GM19397 (cell line): ENCODE results near the gene PTPRM.
"Not testable (repeated sequence)": the region's sequence is repeated elsewhere in the genome, so short reads cannot be mapped to it uniquely, and the experiment has no call there.

Experiments
- ATAC-seq: cut with Tn5 transposase; IDR thresholded peaks from one replicate; pipeline ENCODE4 v1.9.1; 2021; ENCODE audit warnings: mild to moderate bottlenecking, moderate library complexity; ENCODE audit not compliant: unreplicated experiment

Gene PTPRM

DNA sequence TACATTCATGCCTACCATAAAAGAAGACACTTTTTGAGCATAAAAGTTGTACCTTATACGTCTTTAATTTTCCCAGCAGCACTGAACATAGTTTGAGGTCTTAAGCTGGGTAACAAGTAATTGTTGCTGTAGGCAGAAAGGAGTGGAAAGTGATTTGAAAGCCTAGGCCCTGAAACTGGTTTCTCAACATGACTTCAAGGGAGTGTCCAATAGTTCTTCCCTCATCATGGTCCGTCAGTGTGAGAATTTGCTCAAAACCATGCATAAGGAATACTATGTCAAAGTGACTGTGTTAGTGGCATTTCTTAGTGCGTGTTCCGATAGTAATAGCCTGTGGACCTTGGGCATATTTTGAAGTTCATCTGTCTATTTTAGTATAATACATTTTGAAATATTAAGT is 463.1 kb downstream of the PTPRM start:
- no peak for ATAC-seq

DNA sequence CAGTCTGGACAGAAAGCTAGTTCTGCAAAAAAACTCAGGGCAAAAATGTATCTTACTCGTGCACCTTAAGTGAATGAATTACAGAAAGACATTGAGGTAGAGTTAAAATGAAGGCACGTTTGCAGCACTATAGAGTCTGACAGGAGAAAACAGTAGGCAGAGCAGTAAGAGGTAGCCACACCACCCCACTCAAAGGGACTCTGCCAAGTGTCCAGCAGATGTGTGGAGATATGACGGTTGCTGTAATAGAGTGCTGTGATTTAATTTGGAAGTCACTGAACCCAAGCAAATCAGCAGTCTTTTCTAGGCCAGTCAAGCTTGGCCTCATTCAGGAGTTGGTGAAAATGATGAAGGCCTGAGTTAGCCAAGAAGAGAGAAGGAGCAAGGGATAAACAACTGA is 464.4 kb downstream of the PTPRM start:
- no peak for ATAC-seq

DNA sequence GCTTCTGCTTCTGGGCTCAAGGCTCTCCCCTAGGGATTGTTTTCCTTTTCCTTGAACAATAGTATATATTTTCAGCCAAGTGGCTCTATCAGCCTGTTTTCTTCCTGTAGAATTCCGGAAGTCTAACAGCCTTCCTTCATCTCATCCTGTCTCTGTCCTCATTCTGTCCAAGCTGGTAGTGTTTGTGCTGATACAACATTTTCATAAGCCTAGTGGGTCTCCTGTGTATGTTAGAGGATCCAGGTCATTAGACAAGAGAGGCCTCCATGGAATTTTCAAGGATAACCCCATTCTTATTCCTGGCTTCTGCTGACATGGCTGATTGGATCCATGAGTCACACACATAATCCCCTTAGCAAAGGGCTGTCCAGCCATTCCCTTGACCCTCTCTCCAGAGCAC is 467.6 kb downstream of the PTPRM start:
- ATAC-seq: no peak

DNA sequence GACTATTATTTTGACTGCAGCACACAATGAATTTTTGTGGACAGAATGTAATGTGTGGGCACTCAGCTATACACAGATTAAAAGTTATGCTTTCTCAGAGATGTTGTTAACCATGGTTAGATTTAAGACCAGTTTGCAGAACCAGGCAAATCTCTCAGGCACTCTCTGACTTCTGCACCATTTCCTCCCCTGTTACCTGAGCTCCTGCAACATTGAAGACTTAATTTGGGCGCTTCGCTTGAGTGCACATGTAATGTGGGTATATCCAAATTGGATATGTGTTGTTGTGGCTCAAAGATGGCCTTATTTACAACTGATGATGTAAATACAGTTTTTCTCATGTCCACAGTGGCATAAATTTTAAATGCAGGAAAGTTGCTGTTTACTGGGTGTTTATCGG is 469.4 kb downstream of the PTPRM start:
- ATAC-seq: no peak

DNA sequence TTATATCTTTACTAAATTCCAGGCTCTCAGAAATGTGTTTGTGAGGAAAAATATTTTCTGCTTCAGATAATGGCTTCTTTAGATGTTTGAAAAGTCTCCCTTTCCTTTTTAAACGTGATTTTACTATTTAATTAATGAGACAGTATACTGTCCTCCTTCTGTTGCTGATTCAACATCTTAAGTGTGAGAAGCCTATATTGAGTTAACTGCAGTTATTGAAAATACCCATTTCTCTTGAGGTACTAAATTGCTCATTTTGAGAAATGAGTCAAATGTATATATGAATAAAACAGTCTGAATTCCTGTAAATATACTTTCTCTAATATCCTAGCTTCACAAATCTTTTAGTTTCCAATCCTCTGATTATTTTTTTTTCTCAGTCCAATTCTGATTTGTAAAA is 470.2 kb downstream of the PTPRM start:
- ATAC-seq: no peak

DNA sequence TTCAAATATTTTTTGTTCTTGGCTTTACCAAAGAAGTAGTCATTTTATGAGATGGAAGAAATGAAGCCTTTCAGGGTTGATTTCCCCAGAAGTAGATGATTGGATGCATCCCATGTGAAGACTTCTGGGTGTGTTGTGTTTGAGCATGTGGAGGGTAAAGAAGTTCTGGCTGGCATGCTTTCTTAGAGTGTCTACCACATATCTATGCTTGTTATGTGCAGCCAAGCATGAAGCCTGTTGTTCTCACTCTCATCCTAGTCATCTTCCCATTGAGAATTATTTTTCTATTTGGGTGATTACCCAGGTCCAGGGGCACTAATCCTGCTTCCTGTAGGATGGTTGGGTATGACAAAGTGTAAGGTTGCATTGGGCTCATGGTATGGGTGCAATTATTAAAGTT is 472.9 kb downstream of the PTPRM start:
- ATAC-seq: no peak

DNA sequence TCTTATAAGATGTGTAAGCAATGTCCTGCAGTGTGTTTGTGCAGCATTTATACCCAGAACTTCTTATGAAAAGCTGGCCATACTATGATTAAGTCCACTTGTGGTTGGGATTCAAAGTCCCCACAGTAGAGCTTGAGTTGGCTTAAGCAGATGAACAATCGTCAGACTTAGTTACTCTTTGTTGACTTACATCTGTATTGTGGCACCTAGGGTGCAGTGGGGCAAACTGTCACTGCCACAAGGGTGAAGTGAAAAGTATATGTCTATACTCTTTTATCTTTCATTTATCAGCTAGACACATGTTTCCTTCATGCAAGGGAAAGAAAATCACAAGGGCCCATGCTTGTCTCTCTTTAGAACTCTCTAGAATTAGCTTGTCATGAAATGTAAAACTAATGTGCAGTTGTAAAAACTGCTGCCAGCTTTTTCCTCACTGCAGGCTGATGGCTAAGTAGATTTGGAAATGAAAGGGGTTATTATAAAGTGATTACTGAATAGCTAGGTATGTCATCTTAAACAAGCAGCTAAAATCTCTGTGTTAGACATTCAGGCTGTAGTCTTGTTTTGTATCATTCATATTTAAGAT is 474.5 kb downstream of the PTPRM start:
- no peak for ATAC-seq

DNA sequence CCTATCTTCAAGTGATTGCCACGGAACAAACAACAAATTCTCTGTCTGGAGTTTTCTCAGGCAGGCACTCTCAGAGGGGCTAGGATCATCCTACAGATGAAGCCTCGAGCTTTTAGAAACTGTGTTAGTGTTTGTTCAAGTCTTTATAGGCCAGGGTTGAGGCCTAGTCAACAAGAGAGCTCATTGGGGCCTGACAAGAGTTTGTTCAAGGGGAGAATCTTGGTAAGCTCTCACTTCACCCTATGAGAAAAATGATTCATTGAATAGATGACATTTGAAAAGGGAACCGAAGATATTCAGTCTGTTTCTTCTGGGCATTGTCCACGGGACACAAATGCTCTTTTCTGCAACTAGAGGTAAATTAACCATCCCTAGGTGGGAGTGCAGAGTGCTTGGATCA is 476.9 kb downstream of the PTPRM start:
- ATAC-seq: no peak

DNA sequence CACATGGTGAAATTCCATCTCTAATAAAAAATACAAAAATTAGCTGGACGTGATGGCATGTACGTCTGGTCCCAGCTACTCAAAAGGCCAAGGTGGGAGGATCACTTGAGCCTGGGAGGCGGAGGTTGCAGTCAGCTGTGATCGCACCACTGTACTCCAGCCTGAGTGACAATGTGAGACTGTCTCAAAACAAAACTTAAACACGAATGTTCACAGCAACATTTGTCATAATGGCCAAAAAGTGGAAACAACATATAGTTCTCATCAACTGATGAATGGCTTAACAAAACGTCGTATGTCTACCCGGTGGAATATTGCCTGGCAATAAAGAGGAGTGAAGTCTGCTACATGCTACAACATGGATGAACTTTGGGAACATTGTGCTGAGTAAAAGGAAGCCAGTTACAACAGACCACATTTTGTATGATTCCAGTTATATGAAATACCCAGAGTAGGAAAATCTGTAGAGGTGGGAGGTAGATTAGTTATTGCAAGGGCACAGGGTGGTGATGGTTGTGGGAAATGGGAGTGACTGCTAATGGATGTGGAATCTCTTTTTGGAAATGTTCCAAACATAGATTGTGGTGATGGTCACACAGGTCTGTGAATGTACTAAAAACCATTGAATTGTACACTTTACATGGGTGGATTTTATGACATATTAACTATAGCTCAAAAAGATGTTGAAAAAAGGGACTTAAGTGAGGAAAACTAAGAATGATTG is 478.2 kb downstream of the PTPRM start:
- ATAC-seq: no peak

DNA sequence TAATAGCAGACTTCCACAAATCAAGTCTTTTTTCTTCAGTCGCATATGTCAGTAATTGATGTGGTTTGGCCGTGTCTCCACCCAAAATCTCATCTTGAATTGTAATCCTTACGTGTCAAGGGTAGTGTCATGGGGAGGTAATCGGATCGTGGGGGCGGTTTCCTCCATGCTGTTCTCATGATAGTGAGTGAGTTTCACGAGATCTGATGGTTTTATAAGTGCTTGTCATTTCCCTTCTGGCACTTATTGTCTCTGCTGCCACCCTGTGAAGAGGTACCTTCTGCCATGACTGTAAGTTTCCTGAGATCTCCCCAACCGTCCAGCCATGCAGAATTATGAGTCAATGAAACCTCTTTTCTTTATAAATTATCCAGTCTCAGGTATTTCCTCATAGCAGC is 478.8 kb downstream of the PTPRM start:
- no peak for ATAC-seq

DNA sequence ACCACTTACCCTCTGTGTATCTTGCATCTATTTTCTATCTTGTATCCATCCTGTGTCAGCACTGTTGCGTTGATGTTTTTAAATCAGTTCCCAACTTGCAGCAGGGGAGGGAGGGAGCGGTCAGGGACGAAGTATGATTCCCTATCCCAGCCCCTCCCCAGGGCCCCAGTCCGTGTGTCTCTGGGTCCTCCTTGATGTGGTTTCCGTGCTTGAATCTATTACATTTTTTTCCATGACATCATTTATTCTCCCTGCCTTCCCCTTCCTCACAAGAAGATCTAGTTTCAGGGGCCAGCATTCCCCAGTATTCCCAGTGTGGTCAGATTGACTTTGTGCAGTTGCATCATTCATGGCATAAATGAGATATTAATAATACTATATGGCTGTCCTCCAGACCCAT is 479.3 kb downstream of the PTPRM start:
- ATAC-seq: no peak

DNA sequence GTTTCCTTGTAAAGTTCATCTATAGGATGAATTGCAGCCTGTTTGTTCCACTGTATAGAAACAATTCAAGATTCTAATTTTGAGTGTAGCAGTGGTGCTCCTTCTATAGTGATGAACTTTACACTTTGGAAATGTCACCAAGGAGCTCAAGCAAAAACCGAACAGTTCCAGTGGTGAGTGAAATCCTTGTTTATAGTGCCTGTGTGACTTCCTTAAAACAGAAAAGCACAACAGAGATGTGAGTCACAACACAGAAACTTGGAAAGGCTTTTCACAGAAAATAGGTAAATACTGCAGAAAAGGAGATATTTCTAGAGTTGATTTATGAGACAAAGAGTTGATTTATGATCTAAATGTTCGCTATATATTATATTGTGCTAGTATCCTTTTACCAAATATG is 482.0 kb downstream of the PTPRM start:
- ATAC-seq: no peak

DNA sequence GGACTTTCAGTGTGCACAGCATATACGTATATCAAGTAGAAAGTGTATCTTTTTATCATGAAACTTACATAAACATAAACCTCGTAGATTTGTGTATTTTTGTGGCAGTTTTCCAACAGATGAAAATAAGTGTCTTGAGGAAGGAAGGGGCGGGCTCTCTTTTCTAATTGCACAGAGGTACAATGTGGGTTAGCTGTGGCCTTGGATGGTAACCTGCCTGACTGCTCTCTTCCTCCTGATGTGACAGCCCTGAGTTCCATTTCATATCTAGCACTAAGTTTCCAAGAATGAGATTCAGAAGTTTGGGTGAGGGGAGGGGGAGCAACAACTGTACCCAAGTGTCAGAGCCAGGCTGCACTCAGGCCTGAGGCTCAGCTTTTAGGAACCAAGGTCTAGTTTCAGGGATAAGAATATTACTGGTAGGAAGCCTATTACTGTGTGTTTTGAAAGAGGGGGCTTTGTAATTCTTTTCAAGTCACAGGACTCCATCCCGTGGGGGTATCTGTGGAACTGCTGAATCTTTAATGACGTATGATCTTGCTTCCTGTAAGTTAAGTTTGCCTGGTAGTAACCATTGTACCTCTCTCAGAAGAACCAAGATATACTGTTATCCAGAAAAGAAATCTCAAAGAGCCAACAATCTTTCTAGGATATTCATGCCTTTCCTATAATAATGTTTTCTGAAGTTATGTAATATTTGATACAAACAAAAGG is 483.7 kb downstream of the PTPRM start:
- no peak for ATAC-seq

DNA sequence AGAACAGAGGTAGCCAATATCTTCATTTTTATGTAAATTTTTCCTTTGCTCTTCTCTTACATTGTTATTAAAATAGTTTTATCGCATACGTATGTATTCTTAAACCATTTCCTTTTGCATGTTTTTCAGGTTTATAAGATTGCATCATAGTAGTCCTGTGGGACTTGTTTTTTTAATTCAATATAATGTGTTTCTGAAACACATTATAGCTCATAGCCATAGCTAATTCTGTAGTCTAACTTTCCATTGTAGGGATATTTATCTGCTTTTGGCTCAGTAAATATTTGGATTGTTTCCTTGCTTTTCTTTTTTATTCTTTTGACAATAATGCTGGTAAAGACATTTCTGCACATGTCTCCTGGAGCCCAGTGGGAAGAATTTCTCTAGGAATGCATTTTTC is 484.3 kb downstream of the PTPRM start:
- no peak for ATAC-seq

DNA sequence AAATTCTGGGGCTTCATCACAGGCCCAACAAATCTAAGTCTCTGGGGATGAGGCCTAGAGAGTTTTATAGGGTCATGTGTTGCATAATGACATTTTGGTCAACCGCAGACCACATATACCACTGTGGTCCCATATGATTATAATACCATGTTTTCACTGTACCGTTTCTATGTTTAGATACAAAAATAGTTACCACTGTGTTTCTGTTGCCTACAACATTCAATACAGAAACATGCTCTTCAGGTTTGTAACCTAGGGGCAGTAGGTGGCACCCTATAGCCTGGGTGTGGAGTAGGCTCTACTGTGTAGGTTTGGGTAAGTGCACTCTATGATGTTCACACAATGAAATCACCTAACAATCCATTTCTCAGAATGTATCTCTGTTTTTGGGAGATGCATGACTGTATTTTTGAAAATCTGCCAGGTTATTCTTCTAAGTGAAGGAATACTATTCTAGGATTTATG is 485.2 kb downstream of the PTPRM start:
- ATAC-seq: no peak

DNA sequence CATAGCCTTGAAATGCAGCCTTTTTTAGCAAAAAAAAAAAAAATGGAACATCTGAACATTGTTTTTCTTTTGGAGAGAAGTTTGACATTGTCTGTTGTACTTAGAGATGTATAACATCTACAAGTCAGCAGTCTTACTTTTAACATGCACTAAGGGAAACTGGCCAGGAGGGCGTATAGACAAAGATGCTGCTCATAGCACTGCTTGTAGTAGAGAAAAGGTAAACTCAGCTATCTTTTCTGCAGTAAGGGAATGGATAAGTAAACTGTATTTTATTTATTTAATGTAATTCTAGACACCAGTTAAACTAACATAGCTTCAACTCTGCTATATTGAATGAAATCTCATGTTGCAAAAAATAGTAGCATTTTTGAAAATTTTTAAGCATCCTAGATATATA is 489.6 kb downstream of the PTPRM start:
- no peak for ATAC-seq

DNA sequence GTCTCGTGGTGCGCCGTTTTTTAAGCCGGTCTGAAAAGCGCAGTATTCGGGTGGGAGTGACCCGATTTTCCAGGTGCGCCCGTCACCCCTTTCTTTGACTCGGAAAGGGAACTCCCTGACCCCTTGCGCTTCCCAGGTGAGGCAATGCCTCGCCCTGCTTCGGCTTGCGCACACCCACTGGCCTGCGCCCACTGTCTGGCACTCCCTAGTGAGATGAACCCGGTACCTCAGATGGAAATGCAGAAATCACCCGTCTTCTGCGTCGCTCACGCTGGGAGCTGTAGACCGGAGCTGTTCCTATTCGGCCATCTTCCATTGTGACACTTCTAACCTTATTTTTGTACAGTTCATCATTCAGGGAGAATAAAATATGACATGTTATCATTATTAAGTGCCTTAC is 496.0 kb downstream of the PTPRM start:
- not testable (repeated sequence) for ATAC-seq

DNA sequence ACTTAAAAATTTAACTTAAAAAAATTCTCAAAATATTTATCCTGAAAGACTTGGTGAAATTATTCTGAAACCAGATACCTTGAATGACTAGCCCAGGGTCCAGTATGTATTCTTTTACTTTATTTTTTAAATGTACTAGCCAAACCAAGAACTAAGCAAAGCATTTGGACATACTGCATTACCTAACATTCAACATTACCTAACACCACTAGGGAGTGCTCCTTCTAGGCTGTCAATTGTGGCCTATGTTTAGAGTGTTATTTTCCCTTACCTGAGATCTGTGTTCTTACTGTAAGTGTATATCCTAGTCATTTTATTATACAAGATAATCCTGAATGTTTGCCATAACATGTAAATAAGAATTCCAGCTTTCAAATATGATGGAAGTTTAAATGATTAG is 496.6 kb downstream of the PTPRM start:
- no peak for ATAC-seq

DNA sequence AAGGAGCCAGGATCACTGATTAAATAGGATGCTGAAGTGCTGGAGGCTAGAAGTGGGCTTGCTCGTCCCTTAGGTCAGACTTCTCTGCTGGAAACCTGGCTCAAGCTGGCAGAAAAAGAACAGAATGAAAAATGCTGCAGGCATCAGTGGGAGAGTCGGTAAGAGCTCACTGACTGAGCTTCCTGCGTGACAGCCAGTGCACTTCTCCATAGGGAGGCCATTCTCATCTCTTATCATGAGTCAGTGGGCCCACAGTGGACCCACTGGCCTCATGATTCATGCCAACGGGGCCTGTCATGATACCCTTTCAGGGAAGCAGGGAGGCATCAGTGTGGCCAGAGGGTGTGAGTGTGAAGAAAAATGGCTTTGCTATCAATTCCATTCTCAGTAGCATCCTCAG is 498.2 kb downstream of the PTPRM start:
- ATAC-seq: no peak

DNA sequence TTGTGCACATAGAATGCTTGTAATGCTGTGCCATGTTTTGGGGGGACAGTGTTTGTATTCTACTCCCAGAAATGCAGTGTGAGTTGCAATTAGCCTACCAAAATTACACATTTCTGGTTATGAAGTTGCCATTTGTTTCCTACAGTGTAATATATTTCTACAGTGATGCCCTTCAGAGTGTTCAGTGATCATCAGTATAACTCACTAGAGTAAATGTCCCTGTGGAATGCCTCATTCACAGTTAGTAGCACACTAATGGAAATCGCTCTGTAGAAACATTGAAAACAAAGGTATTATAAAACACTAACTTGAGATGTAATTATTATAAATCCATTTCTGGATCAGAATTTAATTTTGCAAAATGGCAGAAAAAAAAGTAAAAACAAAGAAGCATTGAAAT is 498.7 kb downstream of the PTPRM start:
- ATAC-seq: no peak

DNA sequence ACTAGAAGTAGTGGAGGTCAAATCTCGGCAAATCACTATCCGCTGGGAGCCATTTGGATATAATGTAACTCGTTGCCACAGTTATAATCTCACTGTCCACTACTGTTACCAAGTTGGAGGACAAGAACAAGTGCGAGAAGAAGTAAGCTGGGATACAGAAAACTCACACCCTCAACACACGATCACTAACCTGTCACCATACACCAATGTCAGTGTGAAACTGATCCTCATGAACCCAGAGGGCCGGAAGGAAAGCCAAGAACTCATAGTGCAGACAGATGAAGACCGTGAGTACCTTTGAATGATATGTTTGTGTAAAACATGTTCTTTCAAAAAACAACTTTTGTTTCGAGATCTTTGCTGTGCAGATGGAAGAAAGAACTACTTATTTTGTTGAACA is 502.6 kb downstream of the PTPRM start:
- ATAC-seq: no peak

DNA sequence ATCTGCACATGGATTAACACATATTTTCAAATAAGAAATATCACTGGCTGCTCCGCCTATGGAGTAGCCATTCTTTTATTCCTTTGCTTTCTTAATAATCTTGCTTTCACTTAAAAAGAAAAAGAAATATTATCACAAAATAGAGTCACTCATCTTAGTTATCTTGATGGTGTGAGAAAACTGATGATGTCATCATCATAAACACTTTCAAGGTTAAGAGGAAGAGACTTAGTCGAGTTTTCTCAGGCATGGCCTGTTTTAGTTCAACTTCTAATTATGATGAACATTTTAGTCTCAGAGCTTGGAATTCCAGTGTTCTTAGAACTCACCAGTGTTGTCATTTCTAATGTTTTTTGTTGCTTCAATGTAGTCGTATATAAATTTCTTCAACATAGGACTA is 506.1 kb downstream of the PTPRM start:
- ATAC-seq: no peak
